Neural crest cell (in vitro differentiated cells): Measurements from ENCODE around the gene ZKSCAN1. TPM values are rescaled to one million over a fixed set of nuclear protein-coding genes. Genes with fewer than 3 reads are reported as not detected.

Experiments used
- DNase-seq: peaks from one replicate; pipeline ENCODE4 v3.0.0; 2021; ENCODE audit warnings: low read depth, mixed read lengths, low spot score
- H3K27ac Mint-ChIP-seq: one replicate; pipeline ENCODE4 v1.8.0; 2021; ENCODE audit warnings: mild to moderate bottlenecking, mixed read lengths; ENCODE audit not compliant: unreplicated experiment
- H3K27me3 Mint-ChIP-seq: 2 replicates; pipeline ENCODE4 v1.8.0; 2021; ENCODE audit warnings: low read depth, mild to moderate bottlenecking, mixed read lengths
- H3K36me3 Mint-ChIP-seq: 2 replicates; pipeline ENCODE4 v1.8.0; 2021; ENCODE audit warnings: low read depth, mild to moderate bottlenecking, mixed read lengths
- H3K4me1 Mint-ChIP-seq: 2 replicates; pipeline ENCODE4 v1.8.0; 2021; ENCODE audit warnings: mixed read lengths
- H3K4me3 Mint-ChIP-seq: one replicate; pipeline ENCODE4 v1.8.0; 2021; ENCODE audit warnings: mild to moderate bottlenecking, mixed read lengths
- H3K9me3 Mint-ChIP-seq: 2 replicates; pipeline ENCODE4 v1.8.0; 2021; ENCODE audit warnings: mixed read lengths
- total RNA-seq: library from RNA; stranded (reverse); gene quantifications from 2 replicates; pipeline ENCODE4 v1.2.1, GENCODE V29; 2021
- TF ChIP-seq, protein P1 (sequence below): fragments of 200-600 bp; sonication (generic); conservative IDR thresholded peaks from 2 replicates; pipeline ENCODE4 v1.5.0; 2021; ENCODE audit warnings: antibody characterized with exemption, mild to moderate bottlenecking

Gene ZKSCAN1
- total RNA-seq, 1 donor from 2014 or later: 122 TPM

DNA sequence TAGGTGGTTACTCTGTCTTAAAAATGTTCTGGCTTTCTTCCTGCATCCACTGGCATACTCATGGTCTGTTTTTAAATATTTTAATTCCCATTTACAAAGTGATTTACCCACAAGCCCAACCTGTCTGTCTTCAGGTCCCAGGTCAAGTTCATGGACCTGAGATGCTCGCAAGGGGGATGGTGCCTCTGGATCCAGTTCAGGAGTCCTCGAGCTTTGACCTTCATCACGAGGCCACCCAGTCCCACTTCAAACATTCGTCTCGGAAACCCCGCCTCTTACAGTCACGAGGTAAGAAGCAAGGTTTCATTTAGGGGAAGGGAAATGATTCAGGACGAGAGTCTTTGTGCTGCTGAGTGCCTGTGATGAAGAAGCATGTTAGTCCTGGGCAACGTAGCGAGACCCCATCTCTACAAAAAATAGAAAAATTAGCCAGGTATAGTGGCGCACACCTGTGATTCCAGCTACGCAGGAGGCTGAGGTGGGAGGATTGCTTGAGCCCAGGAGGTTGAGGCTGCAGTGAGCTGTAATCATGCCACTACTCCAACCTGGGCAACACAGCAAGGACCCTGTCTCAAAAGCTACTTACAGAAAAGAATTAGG is 8.7 kb downstream of the ZKSCAN1 start:
- TF ChIP-seq, protein P1, sequence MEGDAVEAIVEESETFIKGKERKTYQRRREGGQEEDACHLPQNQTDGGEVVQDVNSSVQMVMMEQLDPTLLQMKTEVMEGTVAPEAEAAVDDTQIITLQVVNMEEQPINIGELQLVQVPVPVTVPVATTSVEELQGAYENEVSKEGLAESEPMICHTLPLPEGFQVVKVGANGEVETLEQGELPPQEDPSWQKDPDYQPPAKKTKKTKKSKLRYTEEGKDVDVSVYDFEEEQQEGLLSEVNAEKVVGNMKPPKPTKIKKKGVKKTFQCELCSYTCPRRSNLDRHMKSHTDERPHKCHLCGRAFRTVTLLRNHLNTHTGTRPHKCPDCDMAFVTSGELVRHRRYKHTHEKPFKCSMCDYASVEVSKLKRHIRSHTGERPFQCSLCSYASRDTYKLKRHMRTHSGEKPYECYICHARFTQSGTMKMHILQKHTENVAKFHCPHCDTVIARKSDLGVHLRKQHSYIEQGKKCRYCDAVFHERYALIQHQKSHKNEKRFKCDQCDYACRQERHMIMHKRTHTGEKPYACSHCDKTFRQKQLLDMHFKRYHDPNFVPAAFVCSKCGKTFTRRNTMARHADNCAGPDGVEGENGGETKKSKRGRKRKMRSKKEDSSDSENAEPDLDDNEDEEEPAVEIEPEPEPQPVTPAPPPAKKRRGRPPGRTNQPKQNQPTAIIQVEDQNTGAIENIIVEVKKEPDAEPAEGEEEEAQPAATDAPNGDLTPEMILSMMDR: no peak
- H3K4me3 Mint-ChIP-seq: no peak overlapping the region
- DNase-seq: no peak
- H3K27ac Mint-ChIP-seq: no peak overlapping the region
- H3K36me3 Mint-ChIP-seq: peaks cover 9% of the 10 kb centered on the region
- peaks cover 6% of the 10 kb centered on the region for H3K4me1 Mint-ChIP-seq
- no peaks in the 10 kb centered on the region for H3K9me3 Mint-ChIP-seq
- H3K27me3 Mint-ChIP-seq: no peaks in the 10 kb centered on the region

DNA sequence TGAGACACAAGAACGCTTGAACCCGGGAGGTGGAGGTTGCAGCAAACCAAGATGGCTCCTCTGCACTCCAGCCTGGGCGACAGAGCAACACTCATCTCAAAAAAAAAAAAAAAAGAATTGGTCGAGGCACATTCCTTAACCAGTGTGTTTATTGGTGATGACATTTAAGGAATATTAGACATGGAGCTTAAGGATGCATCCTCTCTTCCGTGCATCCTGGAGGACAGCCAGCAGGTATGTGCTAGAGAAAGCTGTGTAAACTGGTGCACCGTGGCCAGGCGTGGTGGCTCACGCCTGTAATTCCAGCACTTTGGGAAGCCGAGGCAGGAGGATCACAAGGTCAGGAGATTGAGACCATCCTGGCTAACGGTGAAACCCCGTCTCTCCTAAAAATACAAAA is 11.8 kb downstream of the ZKSCAN1 start:
- H3K36me3 Mint-ChIP-seq: peaks cover 20% of the 10 kb centered on the region
- no peaks in the 10 kb centered on the region for H3K9me3 Mint-ChIP-seq
- no peak overlapping the region for H3K4me3 Mint-ChIP-seq
- H3K27ac Mint-ChIP-seq: no peak overlapping the region
- no peaks in the 10 kb centered on the region for H3K4me1 Mint-ChIP-seq
- TF ChIP-seq, protein P1: no peak
- H3K27me3 Mint-ChIP-seq: no peaks in the 10 kb centered on the region
- DNase-seq: no peak

DNA sequence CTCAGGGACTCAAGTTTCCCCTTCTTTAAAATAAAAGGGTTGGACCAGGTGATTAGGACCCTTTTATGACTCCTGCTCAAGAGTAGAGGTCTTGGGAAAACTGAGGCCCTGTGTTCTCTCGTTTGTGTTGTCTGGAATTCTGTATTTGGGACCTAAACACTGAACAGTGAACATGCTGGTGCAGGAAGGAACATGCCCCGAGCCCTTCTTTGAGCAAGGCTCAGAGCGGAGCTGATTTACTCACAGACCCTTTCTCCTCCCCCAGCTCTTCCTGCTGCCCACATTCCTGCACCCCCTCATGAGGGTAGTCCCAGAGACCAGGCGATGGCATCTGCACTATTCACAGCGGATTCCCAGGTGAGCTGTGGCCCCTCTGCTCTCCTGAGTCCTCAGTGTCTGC is 14.2 kb downstream of the ZKSCAN1 start:
- TF ChIP-seq, protein P1: no peak
- H3K36me3 Mint-ChIP-seq: peaks cover 24% of the 10 kb centered on the region
- H3K4me3 Mint-ChIP-seq: no peak overlapping the region
- no peaks in the 10 kb centered on the region for H3K9me3 Mint-ChIP-seq
- H3K27me3 Mint-ChIP-seq: no peaks in the 10 kb centered on the region
- H3K27ac Mint-ChIP-seq: no peak overlapping the region
- no peak for DNase-seq
- H3K4me1 Mint-ChIP-seq: no peaks in the 10 kb centered on the region

DNA sequence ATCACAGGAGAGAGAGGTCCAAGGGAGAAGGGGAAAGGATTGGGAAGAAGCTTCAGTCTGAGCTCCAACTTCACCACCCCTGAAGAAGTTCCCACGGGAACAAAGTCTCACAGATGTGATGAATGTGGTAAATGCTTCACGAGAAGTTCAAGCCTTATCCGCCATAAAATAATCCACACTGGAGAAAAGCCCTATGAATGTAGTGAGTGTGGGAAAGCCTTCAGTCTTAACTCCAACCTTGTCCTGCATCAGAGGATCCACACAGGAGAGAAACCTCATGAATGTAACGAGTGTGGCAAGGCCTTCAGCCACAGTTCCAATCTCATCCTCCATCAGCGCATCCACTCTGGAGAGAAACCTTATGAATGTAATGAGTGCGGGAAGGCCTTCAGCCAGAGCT is 18.1 kb downstream of the ZKSCAN1 start:
- H3K9me3 Mint-ChIP-seq: no peaks in the 10 kb centered on the region
- H3K27ac Mint-ChIP-seq: no peak overlapping the region
- peaks cover 39% of the 10 kb centered on the region for H3K36me3 Mint-ChIP-seq
- no peaks in the 10 kb centered on the region for H3K27me3 Mint-ChIP-seq
- H3K4me3 Mint-ChIP-seq: no peak overlapping the region
- TF ChIP-seq, protein P1: no peak
- no peak for DNase-seq
- H3K4me1 Mint-ChIP-seq: no peaks in the 10 kb centered on the region

DNA sequence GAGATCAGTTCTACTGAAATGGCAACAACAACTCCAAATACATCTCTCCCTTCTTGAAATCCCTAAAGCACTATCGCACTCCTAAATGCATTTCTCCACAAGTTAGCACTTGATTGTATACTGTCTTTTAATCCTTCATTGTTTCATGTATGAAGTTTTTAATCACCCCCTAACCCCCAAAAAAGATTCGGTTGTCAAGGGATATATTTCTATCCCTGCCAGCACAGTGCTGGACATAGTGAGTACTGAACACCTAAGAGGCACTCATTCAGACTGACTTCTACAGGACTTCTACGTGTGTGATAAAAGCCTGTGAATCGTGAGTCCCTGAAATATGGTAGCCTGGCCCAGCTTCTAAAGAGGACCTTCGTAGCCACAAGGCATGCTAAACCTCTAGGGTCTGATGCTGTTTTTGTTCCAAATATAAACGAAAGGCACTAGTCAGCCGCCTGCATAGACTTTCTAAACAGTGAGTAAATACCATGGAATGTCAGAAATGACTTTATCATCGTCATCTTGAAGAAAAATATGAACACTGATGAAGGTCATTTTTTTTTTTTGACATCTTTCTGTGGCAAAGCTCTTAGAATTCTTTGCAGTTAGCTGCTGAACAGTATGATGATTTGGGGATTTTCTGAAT is 19.6 kb downstream of the ZKSCAN1 start:
- H3K4me1 Mint-ChIP-seq: no peaks in the 10 kb centered on the region
- no peaks in the 10 kb centered on the region for H3K9me3 Mint-ChIP-seq
- no peak for DNase-seq
- TF ChIP-seq, protein P1: no peak
- H3K36me3 Mint-ChIP-seq: peaks cover 39% of the 10 kb centered on the region
- no peak overlapping the region for H3K4me3 Mint-ChIP-seq
- no peaks in the 10 kb centered on the region for H3K27me3 Mint-ChIP-seq
- H3K27ac Mint-ChIP-seq: no peak overlapping the region
